IMR-90 (cell line): ENCODE data around the gene ALK. TPM values are rescaled to one million over a fixed set of nuclear protein-coding genes. Genes with fewer than 3 reads are reported as not detected.

Source experiments
- ATAC-seq: fragments of 200-7000 bp; cut with Tn5 transposase; 2 replicates; pipeline ENCODE4 v1.9.1; 2020; ENCODE audit warnings: low read depth, mild to moderate bottlenecking, moderate library complexity
- BruUV-seq: library from RNA; stranded (reverse); fragments of 400-500 nt; replicated peaks from 2 replicates; lab custom pipeline; 2021; lab: Mats Ljungman, UMichigan
- CTCF ChIA-PET: fragments of 300-600 bp; formaldehyde crosslinking; extraction: SDS; loops from one replicate; lab custom pipeline; 2021; ENCODE audit warnings: antibody characterized with exemption; lab: Yijun Ruan, JAX
- POLR2A ChIA-PET: fragments of 300-600 bp; sonication (Branson Sonifier 250); formaldehyde crosslinking; loops from one replicate; lab custom pipeline; 2022; ENCODE audit warnings: antibody characterized with exemption; ENCODE audit not compliant: unreplicated experiment; lab: Charles Lee
- DNase-seq: peaks from one replicate; pipeline ENCODE4 v3.0.0; 2013
- H2AFZ ChIP-seq: replicated peaks from 2 replicates; pipeline ENCODE3; 2013; ENCODE audit warnings: low read length, mild to moderate bottlenecking; ENCODE audit not compliant: poor library complexity
- H2AK5ac ChIP-seq: 2 replicates; pipeline ENCODE4 v1.6.1; 2013; ENCODE audit warnings: low read depth, low read length, inconsistent platforms
- H2AK9ac ChIP-seq: replicated peaks from 2 replicates; pipeline ENCODE3; 2013; ENCODE audit warnings: mild to moderate bottlenecking, low read depth, low read length, moderate library complexity; ENCODE audit not compliant: poor library complexity
- H2BK120ac ChIP-seq: 2 replicates; pipeline ENCODE4 v1.6.1; 2013; ENCODE audit warnings: low read depth, low read length, inconsistent platforms
- H2BK15ac ChIP-seq: 3 replicates; pipeline ENCODE4 v1.6.1; 2013; ENCODE audit warnings: low read depth, low read length, inconsistent platforms
- H2BK20ac ChIP-seq: 2 replicates; pipeline ENCODE4 v1.6.1; 2013; ENCODE audit warnings: low read depth, mild to moderate bottlenecking, inconsistent platforms, low read length, moderate library complexity
- H2BK5ac ChIP-seq: 2 replicates; pipeline ENCODE4 v1.6.1; 2013; ENCODE audit warnings: mild to moderate bottlenecking, low read depth, low read length, inconsistent platforms; ENCODE audit not compliant: poor library complexity, severe bottlenecking
- H3K14ac ChIP-seq: replicated peaks from 2 replicates; pipeline ENCODE4 v1.6.1; 2013; ENCODE audit warnings: low read depth, low read length, inconsistent platforms
- H3K18ac ChIP-seq: 2 replicates; pipeline ENCODE4 v1.6.1; 2013; ENCODE audit warnings: low read depth, low read length, control low read depth
- H3K23ac ChIP-seq: 2 replicates; pipeline ENCODE4 v1.6.1; 2013; ENCODE audit warnings: low read depth, low read length, inconsistent platforms
- H3K27ac ChIP-seq: 2 replicates; pipeline ENCODE4 v1.5.1; 2013; ENCODE audit warnings: mild to moderate bottlenecking, control low read depth, low read length; ENCODE audit not compliant: insufficient read depth
- H3K27me3 ChIP-seq: 2 replicates; pipeline ENCODE4 v1.6.1; 2013; ENCODE audit warnings: low read length; ENCODE audit not compliant: control insufficient read depth, insufficient read depth
- H3K36me3 ChIP-seq: 2 replicates; pipeline ENCODE4 v1.6.1; 2013; ENCODE audit warnings: low read length, mixed read lengths; ENCODE audit not compliant: control insufficient read depth, insufficient read depth
- H3K4ac ChIP-seq: 2 replicates; pipeline ENCODE4 v1.6.1; 2013; ENCODE audit warnings: low read depth, low read length, inconsistent platforms
- H3K4me1 ChIP-seq: 2 replicates; pipeline ENCODE4 v1.6.1; 2013; ENCODE audit warnings: low read length, mixed read lengths; ENCODE audit not compliant: control insufficient read depth, insufficient read depth
- H3K4me2 ChIP-seq: 2 replicates; pipeline ENCODE4 v1.6.1; 2013; ENCODE audit warnings: low read depth, mild to moderate bottlenecking, control low read depth, low read length, moderate library complexity
- H3K4me3 ChIP-seq: 2 replicates; pipeline ENCODE4 v1.5.1; 2013; ENCODE audit warnings: low read depth, mild to moderate bottlenecking, control low read depth, low read length, moderate library complexity; ENCODE audit not compliant: insufficient read depth
- H3K56ac ChIP-seq: 2 replicates; pipeline ENCODE4 v1.6.1; 2013; ENCODE audit warnings: low read length, inconsistent platforms; ENCODE audit not compliant: insufficient read depth; ENCODE audit errors: extremely low read depth
- H3K79me1 ChIP-seq, 2 experiments: 2 replicates each; pipeline ENCODE4 v1.6.1; 2013; ENCODE audit warnings: low read length in 2 of 2, inconsistent platforms in 1 of 2, low read depth in 1 of 2
- H3K9ac ChIP-seq: 2 replicates; pipeline ENCODE4 v1.6.1; 2013; ENCODE audit warnings: low read depth, low read length, control low read depth
- H3K9me1 ChIP-seq: 2 replicates; pipeline ENCODE4 v1.6.1; 2013; ENCODE audit warnings: low read length, inconsistent platforms; ENCODE audit not compliant: insufficient read depth
- H3K9me3 ChIP-seq: 2 replicates; pipeline ENCODE4 v1.6.1; 2013; ENCODE audit warnings: low read length; ENCODE audit not compliant: control insufficient read depth, insufficient read depth
- H4K20me1 ChIP-seq: 2 replicates; pipeline ENCODE4 v1.6.1; 2013; ENCODE audit warnings: low read length, inconsistent platforms; ENCODE audit not compliant: insufficient read depth
- H4K5ac ChIP-seq: 2 replicates; pipeline ENCODE4 v1.6.1; 2013; ENCODE audit warnings: mild to moderate bottlenecking, low read depth, low read length, control low read depth
- H4K8ac ChIP-seq, 2 experiments: 2 replicates each; pipeline ENCODE4 v1.6.1; 2013; ENCODE audit warnings: low read depth in 2 of 2, low read length in 2 of 2, control low read depth in 1 of 2, inconsistent platforms in 1 of 2
- H4K91ac ChIP-seq: 2 replicates; pipeline ENCODE4 v1.6.1; 2013; ENCODE audit warnings: low read depth, low read length, inconsistent platforms; ENCODE audit not compliant: insufficient read depth
- BHLHE40 ChIP-seq: fragments of 150-350 bp; IDR thresholded peaks from 2 replicates; pipeline ENCODE4 v1.6.1; 2016; ENCODE audit warnings: mild to moderate bottlenecking, low read depth, low read length
- CEBPB ChIP-seq: IDR thresholded peaks from 2 replicates; pipeline ENCODE4 v1.6.1; 2012; ENCODE audit warnings: low read depth, low read length, improper control_type of control experiment
- CHD1 ChIP-seq: IDR thresholded peaks from 2 replicates; pipeline ENCODE4 v1.6.1; 2012; ENCODE audit warnings: low read depth, low read length, improper control_type of control experiment
- CTCF ChIP-seq: conservative IDR thresholded peaks from 2 replicates; pipeline ENCODE4 v1.5.1; 2012; ENCODE audit warnings: mild to moderate bottlenecking, low read depth, low read length, improper control_type of control experiment
- FOS ChIP-seq: fragments of 150-350 bp; IDR thresholded peaks from 2 replicates; pipeline ENCODE4 v1.6.1; 2016; ENCODE audit warnings: low read depth, low read length
- MAFK ChIP-seq: IDR thresholded peaks from 2 replicates; pipeline ENCODE4 v1.6.1; 2012; ENCODE audit warnings: low read depth, low read length, improper control_type of control experiment
- MXI1 ChIP-seq: IDR thresholded peaks from 2 replicates; pipeline ENCODE4 v1.6.1; 2012; ENCODE audit warnings: low read depth, mild to moderate bottlenecking, low read length, moderate library complexity, borderline replicate concordance
- NFE2L2 ChIP-seq: fragments of 150-350 bp; IDR thresholded peaks from 2 replicates; pipeline ENCODE4 v1.6.1; 2016; ENCODE audit warnings: low read depth, mild to moderate bottlenecking, low read length
- POLR2A ChIP-seq: IDR thresholded peaks from 2 replicates; pipeline ENCODE4 v1.6.1; 2012; ENCODE audit warnings: mild to moderate bottlenecking, low read depth, low read length
- RAD21 ChIP-seq: IDR thresholded peaks from 2 replicates; pipeline ENCODE4 v1.6.1; 2012; ENCODE audit warnings: low read length, improper control_type of control experiment
- RCOR1 ChIP-seq: IDR thresholded peaks from 2 replicates; pipeline ENCODE4 v1.6.1; 2012; ENCODE audit warnings: mild to moderate bottlenecking, low read length, improper control_type of control experiment; ENCODE audit not compliant: insufficient replicate concordance
- RFX5 ChIP-seq: IDR thresholded peaks from 2 replicates; pipeline ENCODE4 v1.8.0; 2012; ENCODE audit warnings: low read depth, mild to moderate bottlenecking, low read length, moderate library complexity
- SMC3 ChIP-seq: fragments of 150-350 bp; IDR thresholded peaks from 2 replicates; pipeline ENCODE4 v1.6.1; 2016; ENCODE audit warnings: low read depth, mild to moderate bottlenecking, antibody characterized with exemption, low read length, moderate library complexity
- WGBS, 2 experiments: methylation state at CpG; one replicate each; pipeline versions ENCODE4 v1.1.5 to v1.1.7; 2013; ENCODE audit warnings: missing lambda C conversion rate in 2 of 2; ENCODE audit not compliant: insufficient read length in 1 of 2; ENCODE audit errors: extremely low coverage in 2 of 2; 5-methylcytosine and 5-hydroxymethylcytosine counted together
- dilution Hi-C: fragments of 300-500 bp; cut with HindIII; formaldehyde crosslinking; loops from one replicate; pipeline ENCODE4 v1.14.3; 2018; ENCODE audit warnings: low sequenced_read_pairs; ENCODE audit not compliant: unreplicated experiment
- in situ Hi-C: fragments of 300-500 bp; cut with MboI; formaldehyde crosslinking; loops from 3 replicates; pipeline ENCODE4 v1.14.3; 2019; ENCODE audit warnings: low sequenced_read_pairs, inconsistent platforms, mixed read lengths
- intact Hi-C: fragments of 100-400 bp; cut with micrococcal nuclease; formaldehyde crosslinking; loops from 2 replicates; pipeline ENCODE4 v1.10.0; 2022
- polyA plus RNA-seq, 3 experiments: library from polyadenylated mRNA; depleted of rRNA; stranded (reverse); fragments of >200 nt; gene quantifications; 2 replicates each; pipeline ENCODE4 v1.2.3, GENCODE V29; 2012; ENCODE audit warnings: low replicate concordance in 1 of 3
- total RNA-seq: library from RNA; depleted of rRNA; stranded (reverse); fragments of >200 nt; gene quantifications from 2 replicates; pipeline ENCODE4 v1.2.3, GENCODE V29; 2012
- TF ChIP-seq, protein P1 (sequence below): fragments of 150-350 bp; IDR thresholded peaks from 2 replicates; pipeline ENCODE4 v1.6.1; 2016; ENCODE audit warnings: low read depth, mild to moderate bottlenecking, low read length, moderate library complexity, borderline replicate concordance
- TF ChIP-seq, protein P2 (sequence below): fragments of 150-350 bp; IDR thresholded peaks from 2 replicates; pipeline ENCODE4 v1.6.1; 2017; ENCODE audit warnings: mild to moderate bottlenecking, antibody characterized with exemption, low read length, low read depth

Gene ALK
- total and polyA plus RNA-seq, 2 of the 4 experiments (the other 2 are of a cell fraction): not detected

GRCh38 chr2:29405707-29406106 is 515.7 kb downstream of the ALK start:
- Histone ChIP-seq H4K8ac (no peak overlapping the region), H3K9me1 (no peaks in the 10 kb centered on the region), H3K23ac (no peak overlapping the region), H3K79me1 (no peaks in the 10 kb centered on the region), H4K91ac (no peak overlapping the region), H3K4ac (no peak overlapping the region), H3K27ac (no peak overlapping the region), H4K20me1 (no peaks in the 10 kb centered on the region), H3K4me2 (no peak overlapping the region), H3K56ac (no peak overlapping the region), H2AFZ (no peak overlapping the region), H3K14ac (no peak overlapping the region), H3K27me3 (peaks cover 14% of the 10 kb centered on the region), H3K9me3 (no peaks in the 10 kb centered on the region), H2BK20ac (no peak overlapping the region), H3K4me1 (no peaks in the 10 kb centered on the region), H3K36me3 (no peaks in the 10 kb centered on the region), H3K9ac (no peak overlapping the region), H2AK9ac (no peak overlapping the region), H3K18ac (no peak overlapping the region), H2BK5ac (no peak overlapping the region), H2AK5ac (no peak overlapping the region), H4K5ac (no peak overlapping the region), H3K4me3 (no peak overlapping the region), H2BK15ac (no peak overlapping the region), H2BK120ac (no peak overlapping the region)
- ATAC-seq (no peak), DNase-seq (no peak)
- ChIA-PET POLR2A (no interaction called here), CTCF (no interaction called here)
- WGBS, 2 experiments: no CpG with 5 or more reads among the region's 2 CpGs
- no peak for TF ChIP-seq BHLHE40
- TF ChIP-seq CTCF: no peak
- no peak for TF ChIP-seq RFX5
- TF ChIP-seq POLR2A: no peak
- no peak for TF ChIP-seq MXI1
- TF ChIP-seq MAFK: no peak
- TF ChIP-seq FOS: no peak
- TF ChIP-seq, protein P1, sequence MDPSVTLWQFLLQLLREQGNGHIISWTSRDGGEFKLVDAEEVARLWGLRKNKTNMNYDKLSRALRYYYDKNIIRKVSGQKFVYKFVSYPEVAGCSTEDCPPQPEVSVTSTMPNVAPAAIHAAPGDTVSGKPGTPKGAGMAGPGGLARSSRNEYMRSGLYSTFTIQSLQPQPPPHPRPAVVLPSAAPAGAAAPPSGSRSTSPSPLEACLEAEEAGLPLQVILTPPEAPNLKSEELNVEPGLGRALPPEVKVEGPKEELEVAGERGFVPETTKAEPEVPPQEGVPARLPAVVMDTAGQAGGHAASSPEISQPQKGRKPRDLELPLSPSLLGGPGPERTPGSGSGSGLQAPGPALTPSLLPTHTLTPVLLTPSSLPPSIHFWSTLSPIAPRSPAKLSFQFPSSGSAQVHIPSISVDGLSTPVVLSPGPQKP: no peak
- TF ChIP-seq, protein P2, sequence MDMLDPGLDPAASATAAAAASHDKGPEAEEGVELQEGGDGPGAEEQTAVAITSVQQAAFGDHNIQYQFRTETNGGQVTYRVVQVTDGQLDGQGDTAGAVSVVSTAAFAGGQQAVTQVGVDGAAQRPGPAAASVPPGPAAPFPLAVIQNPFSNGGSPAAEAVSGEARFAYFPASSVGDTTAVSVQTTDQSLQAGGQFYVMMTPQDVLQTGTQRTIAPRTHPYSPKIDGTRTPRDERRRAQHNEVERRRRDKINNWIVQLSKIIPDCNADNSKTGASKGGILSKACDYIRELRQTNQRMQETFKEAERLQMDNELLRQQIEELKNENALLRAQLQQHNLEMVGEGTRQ: no peak
- no peak for TF ChIP-seq NFE2L2
- TF ChIP-seq RCOR1: no peak
- TF ChIP-seq SMC3: no peak
- no peak for TF ChIP-seq RAD21
- TF ChIP-seq CHD1: no peak
- TF ChIP-seq CEBPB: no peak
- intact Hi-C loops (no loop called here), in situ Hi-C loops (no loop called here), dilution Hi-C loops (no loop called here)
- BruUV-seq: no TSS peak
